ENCODE data around the gene FGF12.
"Not testable (repeated sequence)": the region's sequence is repeated elsewhere in the genome, so short reads cannot be mapped to it uniquely, and the experiment has no call there.

FGF12 gene

DNA sequence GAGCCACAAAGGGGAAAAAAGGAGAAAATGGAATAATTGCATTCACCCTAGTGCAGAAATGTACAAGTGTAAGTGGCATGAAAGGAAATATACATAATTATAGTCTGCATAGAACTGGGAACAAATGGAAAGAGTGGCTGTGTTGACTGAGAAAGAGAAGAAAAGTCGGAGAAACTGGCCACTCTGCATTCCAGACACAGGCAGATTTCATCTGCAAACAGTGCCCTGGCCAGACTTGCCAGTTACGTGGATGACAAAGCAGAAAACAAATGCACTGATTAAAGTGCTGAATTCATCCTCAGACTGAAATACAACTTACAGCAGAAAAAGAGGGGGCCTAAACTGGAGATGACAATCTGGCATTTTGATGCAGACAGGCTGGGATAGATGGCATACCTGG lies 129.8 kb downstream of the FGF12 start:
- no peaks in the 10 kb centered on the region for H3K36me3 Mint-ChIP-seq
- no peaks in the 10 kb centered on the region for H3K4me1 Mint-ChIP-seq
- DNase-seq (no peak), ATAC-seq (replicated peaks) (no peak)
- H3K4me3 Mint-ChIP-seq: no peak overlapping the region
- peaks cover 4 to 7% of the 10 kb centered on the region in 2 donors for H3K9me3 Mint-ChIP-seq
- H3K27ac Mint-ChIP-seq: no peak overlapping the region
- H3K27me3 Mint-ChIP-seq: no peaks in the 10 kb centered on the region

- no peaks in the 10 kb centered on the region for H3K4me1 Mint-ChIP-seq
Measured at GRCh38 chr3:192578729-192579128, 148.6 kb downstream of the FGF12 start.

GRCh38 chr3:192577811-192578210 lies 149.5 kb downstream of the FGF12 start:
- no peak for DNase-seq
- ATAC-seq (replicated peaks): no peak
- Mint-ChIP-seq H3K27ac (no peak overlapping the region), H3K4me3 (no peak overlapping the region), H3K4me1 (no peaks in the 10 kb centered on the region), H3K27me3 (peaks cover 0 to 13% of the 10 kb centered on the region in 2 donors), H3K36me3 (no peaks in the 10 kb centered on the region), H3K9me3 (peaks cover 3 to 4% of the 10 kb centered on the region in 2 donors)

More at GRCh38 chr3:192578729-192579128, 148.6 kb downstream of the FGF12 start:
- no peak for ATAC-seq (replicated peaks)
- no peak for DNase-seq
- no peak overlapping the region for H3K27ac Mint-ChIP-seq
- no peak overlapping the region for H3K4me3 Mint-ChIP-seq
- H3K9me3 Mint-ChIP-seq: peaks cover 3 to 4% of the 10 kb centered on the region in 2 donors
- H3K27me3 Mint-ChIP-seq: peaks cover 0 to 10% of the 10 kb centered on the region in 2 donors
- H3K36me3 Mint-ChIP-seq: no peaks in the 10 kb centered on the region

GRCh38 chr3:192577271-192577670 lies 150.1 kb downstream of the FGF12 start:
- Mint-ChIP-seq H3K36me3 (no peaks in the 10 kb centered on the region), H3K9me3 (peaks cover 3 to 4% of the 10 kb centered on the region in 2 donors), H3K4me3 (no peak overlapping the region), H3K27ac (no peak overlapping the region), H3K27me3 (peaks cover under 1 to 13% of the 10 kb centered on the region in 2 donors), H3K4me1 (no peaks in the 10 kb centered on the region)
- DNase-seq: no peak
- ATAC-seq (replicated peaks): no peak

DNA sequence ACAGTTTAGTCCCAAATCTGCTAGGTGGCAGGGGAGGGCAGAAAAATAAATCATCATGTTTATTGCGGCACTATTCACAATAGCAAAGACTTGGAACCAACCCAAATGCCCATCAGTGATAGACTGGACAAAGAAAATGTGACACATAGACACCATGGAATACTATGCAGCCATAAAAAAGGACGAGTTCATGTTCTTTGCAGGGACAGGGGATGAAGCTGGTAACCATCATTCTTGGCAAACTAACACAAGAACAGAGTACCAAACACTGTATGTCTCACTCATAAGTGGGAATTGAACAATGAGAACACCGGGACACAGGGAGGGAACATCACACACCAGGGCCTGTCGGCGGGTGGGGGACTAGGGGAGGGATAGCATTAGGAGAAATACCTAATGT lies 150.6 kb downstream of the FGF12 start:
- H3K4me1 Mint-ChIP-seq; DNase-seq; H3K4me3 Mint-ChIP-seq; H3K27ac Mint-ChIP-seq; ATAC-seq (replicated peaks); H3K36me3 Mint-ChIP-seq; H3K9me3 Mint-ChIP-seq: not testable (repeated sequence)
- peaks cover 3 to 17% of the 10 kb centered on the region in 2 donors for H3K27me3 Mint-ChIP-seq

DNA sequence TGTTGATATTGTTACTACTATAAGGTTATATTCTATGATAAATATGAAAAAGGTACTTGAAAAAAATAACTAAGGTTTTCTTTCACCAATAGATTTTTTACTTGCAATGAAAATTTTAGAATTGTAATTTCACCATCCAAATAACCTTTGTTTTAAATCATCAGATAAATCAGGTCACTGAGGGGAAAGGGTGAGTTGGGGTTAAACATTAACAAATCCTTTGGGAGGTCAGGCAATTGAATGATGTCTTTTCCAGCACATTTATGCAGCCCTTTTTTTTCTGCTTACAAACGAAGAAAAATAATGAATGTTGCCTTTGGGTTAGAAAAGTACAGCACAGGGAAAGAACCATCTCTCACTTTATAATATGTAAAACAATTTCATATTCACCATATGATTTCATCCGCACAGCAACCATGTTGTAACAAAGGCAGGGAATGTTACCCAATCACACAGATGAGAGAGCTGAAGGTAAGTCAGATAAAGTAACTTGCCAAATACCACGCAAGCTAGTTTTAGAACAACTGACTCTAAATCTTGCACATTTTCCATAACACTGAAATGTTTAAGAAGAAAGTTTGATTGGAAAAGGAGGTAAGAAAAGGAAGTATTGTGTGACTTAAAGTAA lies 151.3 kb downstream of the FGF12 start:
- no peak overlapping the region for H3K27ac Mint-ChIP-seq
- H3K9me3 Mint-ChIP-seq: peaks cover 3 to 4% of the 10 kb centered on the region in 2 donors
- H3K4me3 Mint-ChIP-seq: no peak overlapping the region
- no peak for ATAC-seq (replicated peaks)
- peaks cover 10 to 25% of the 10 kb centered on the region in 2 donors for H3K27me3 Mint-ChIP-seq
- DNase-seq: no peak
- no peaks in the 10 kb centered on the region for H3K36me3 Mint-ChIP-seq
- peaks cover 5 to 7% of the 10 kb centered on the region in 2 donors for H3K4me1 Mint-ChIP-seq

GRCh38 chr3:192573240-192573639 lies 154.1 kb downstream of the FGF12 start:
- H3K27ac Mint-ChIP-seq: no peak overlapping the region
- no peak for DNase-seq
- no peak overlapping the region for H3K4me3 Mint-ChIP-seq
- ATAC-seq (replicated peaks): no peak
- peaks cover 5 to 9% of the 10 kb centered on the region in 2 donors for H3K4me1 Mint-ChIP-seq
- H3K9me3 Mint-ChIP-seq: peaks cover 3 to 4% of the 10 kb centered on the region in 2 donors
- no peaks in the 10 kb centered on the region for H3K36me3 Mint-ChIP-seq
- H3K27me3 Mint-ChIP-seq: peaks cover 27 to 46% of the 10 kb centered on the region in 2 donors

DNA sequence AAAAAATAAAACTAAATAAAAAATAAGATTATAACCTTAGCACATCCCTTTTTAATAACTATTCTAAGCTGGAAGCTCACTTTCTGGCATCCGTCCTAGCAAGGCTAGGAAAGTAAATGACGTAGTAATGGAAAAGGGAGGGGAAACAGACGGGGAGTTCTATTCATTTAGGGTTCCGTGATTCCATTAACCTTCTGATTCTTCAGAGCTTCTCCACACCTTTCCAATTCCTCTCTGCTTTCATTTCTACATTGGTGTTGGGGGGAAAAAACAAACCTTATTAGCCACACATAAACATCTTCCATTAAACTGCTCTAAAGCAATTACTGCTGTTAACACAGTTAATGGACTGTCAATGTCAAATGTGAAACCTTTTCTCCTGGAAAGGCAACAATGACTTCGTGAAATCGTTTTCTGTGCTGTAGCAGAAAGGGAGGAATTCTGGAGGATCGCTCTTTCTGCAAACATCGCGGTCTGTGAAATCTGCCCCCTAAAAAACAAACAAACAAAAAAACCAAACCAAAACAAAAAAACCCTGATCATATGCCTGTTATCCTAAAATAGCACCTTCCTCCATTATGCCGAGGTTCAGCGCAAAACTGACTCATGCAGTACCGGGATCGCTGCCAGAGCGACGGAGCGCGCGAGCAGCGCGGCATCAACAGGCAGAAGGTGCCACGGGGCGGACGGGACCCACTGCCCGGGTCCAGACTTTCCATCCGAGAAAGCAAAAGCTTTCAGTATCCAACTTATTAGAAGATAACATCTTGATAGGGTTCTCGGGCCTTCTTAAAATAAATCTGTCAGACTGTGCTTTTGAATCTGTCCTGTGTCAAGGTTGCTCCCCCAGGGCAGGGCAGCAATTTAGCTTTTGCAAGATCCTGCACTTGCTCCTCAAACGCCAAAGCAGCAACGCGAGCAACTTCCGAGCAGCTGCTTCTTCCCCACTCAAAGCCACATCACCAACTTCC lies 156.2 kb downstream of the FGF12 start:
- Mint-ChIP-seq H3K36me3 (no peaks in the 10 kb centered on the region), H3K9me3 (peaks cover 0 to 1% of the 10 kb centered on the region in 2 donors), H3K27ac (no peak overlapping the region), H3K4me3 (peak overlapping the region; percentile 39 to 46), H3K4me1 (peaks cover 5 to 9% of the 10 kb centered on the region in 2 donors), H3K27me3 (peaks cover 29 to 53% of the 10 kb centered on the region in 2 donors)
- DNase-seq (no peak), ATAC-seq (replicated peaks) (no peak)

- peaks cover 29 to 51% of the 10 kb centered on the region in 2 donors for H3K27me3 Mint-ChIP-seq
- DNase-seq (no peak), ATAC-seq (replicated peaks) (no peak)
- peaks cover 0 to 1% of the 10 kb centered on the region in 2 donors for H3K9me3 Mint-ChIP-seq
- peaks cover 5 to 9% of the 10 kb centered on the region in 2 donors for H3K4me1 Mint-ChIP-seq
- no peak overlapping the region for H3K27ac Mint-ChIP-seq
- no peaks in the 10 kb centered on the region for H3K36me3 Mint-ChIP-seq
- no peak overlapping the region for H3K4me3 Mint-ChIP-seq
Measured at GRCh38 chr3:192570315-192570714, 157.0 kb downstream of the FGF12 start.

- Mint-ChIP-seq H3K4me3 (no peak overlapping the region), H3K27me3 (peaks cover 25 to 36% of the 10 kb centered on the region in 2 donors), H3K36me3 (no peaks in the 10 kb centered on the region), H3K4me1 (peaks cover 5 to 9% of the 10 kb centered on the region in 2 donors), H3K27ac (no peak overlapping the region), H3K9me3 (no peaks in the 10 kb centered on the region)
- DNase-seq: peak; percentile 33
- ATAC-seq (replicated peaks): peak; percentile 79 to 84
Measured at GRCh38 chr3:192566706-192567290, 160.5 kb downstream of the FGF12 start.

DNA sequence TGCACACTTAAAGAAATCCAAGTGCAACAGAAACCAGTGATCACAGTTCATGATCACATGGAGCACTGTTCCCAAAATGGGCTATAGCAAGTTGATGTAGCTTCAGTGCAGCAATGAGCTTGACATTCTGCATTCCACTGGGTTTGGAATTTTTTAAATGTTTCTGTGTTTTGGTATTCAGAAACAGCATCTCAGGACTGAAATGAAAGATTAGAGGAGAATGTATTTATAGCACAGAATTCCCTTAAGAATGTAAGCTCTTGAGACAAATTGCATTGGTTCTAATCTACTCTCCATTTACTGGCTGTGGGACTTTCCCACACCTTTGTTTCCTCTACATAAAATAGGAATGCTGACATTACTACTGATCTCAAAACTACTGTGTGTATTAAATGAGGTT lies 162.7 kb downstream of the FGF12 start:
- Mint-ChIP-seq H3K4me1 (no peaks in the 10 kb centered on the region), H3K27me3 (peaks cover 13 to 20% of the 10 kb centered on the region in 2 donors), H3K9me3 (no peaks in the 10 kb centered on the region), H3K4me3 (no peak overlapping the region), H3K27ac (no peak overlapping the region), H3K36me3 (no peaks in the 10 kb centered on the region)
- ATAC-seq (replicated peaks) (no peak), DNase-seq (no peak)

DNA sequence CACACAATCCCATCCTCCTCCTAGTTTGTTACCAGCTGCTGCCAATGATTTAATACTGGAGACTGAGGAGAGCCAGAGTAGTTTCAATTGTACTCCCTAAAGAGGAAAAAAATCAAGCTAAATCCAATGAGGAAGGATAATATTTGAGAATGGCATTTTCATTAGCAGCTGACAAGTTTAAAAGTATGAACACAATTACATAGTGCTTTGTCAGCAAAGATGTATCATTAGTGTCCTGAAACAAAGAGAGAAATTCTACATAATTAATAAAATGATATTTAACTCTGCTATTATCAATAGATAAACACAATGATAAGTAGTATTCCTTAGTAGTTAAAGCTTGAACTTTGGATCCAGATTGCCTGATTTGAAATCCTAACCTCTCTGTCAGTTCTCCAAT lies 163.9 kb downstream of the FGF12 start:
- no peak overlapping the region for H3K4me3 Mint-ChIP-seq
- H3K4me1 Mint-ChIP-seq: no peaks in the 10 kb centered on the region
- DNase-seq (no peak), ATAC-seq (replicated peaks) (no peak)
- no peak overlapping the region for H3K27ac Mint-ChIP-seq
- H3K27me3 Mint-ChIP-seq: peaks cover 3 to 10% of the 10 kb centered on the region in 2 donors
- no peaks in the 10 kb centered on the region for H3K36me3 Mint-ChIP-seq
- H3K9me3 Mint-ChIP-seq: no peaks in the 10 kb centered on the region

DNA sequence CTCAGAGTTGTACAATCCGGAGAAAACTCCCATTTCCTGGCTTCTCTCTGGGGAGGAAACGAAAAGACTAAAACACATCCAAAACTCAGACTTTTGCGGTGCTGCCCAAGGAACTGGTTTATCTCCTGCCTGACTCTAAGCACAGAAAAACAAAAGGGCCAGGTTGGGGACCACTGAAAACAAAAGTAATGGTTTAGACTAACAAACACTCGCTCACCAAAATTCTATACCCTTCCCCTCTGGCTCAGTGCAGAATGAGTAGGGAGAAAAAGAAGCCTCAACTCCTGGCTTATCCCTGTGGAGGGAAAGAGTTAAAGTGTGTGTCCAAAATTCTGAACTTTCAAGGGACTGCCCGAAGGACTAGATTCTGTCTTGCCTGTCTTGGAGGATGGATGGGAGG lies 173.6 kb downstream of the FGF12 start:
- Mint-ChIP-seq H3K27ac (no peak overlapping the region), H3K9me3 (peaks cover 16 to 25% of the 10 kb centered on the region in 2 donors), H3K27me3 (peaks cover 18 to 31% of the 10 kb centered on the region in 2 donors), H3K36me3 (no peaks in the 10 kb centered on the region), H3K4me3 (no peak overlapping the region), H3K4me1 (no peaks in the 10 kb centered on the region)
- ATAC-seq (replicated peaks): no peak
- DNase-seq: no peak

DNA sequence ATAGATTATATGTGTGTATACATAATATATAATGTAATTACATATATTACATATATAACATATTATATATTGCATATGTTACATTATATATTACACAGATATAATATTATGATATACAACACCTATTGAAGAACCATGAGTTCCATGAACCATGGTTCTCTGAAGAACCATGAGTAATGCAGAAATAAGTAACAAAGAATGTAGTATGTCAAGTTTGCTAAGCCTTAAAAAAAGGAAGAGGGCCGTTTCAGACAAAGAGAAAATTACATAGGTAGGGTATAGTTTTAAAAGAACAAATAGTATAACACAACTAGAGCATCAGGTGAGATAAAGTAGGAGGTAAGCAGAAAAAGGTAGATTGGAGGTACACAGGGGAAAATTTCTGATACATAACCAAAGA lies 177.0 kb downstream of the FGF12 start:
- H3K36me3 Mint-ChIP-seq: no peaks in the 10 kb centered on the region
- H3K27me3 Mint-ChIP-seq: peaks cover 18 to 25% of the 10 kb centered on the region in 2 donors
- H3K4me1 Mint-ChIP-seq: no peaks in the 10 kb centered on the region
- no peak overlapping the region for H3K27ac Mint-ChIP-seq
- peaks cover 12 to 25% of the 10 kb centered on the region in 2 donors for H3K9me3 Mint-ChIP-seq
- H3K4me3 Mint-ChIP-seq: no peak overlapping the region
- ATAC-seq (replicated peaks): no peak
- DNase-seq: no peak
